NCI-H446 treated with DMSO at 0.1 percent for 48 hours (cell line): ENCODE data around the gene OGFOD3.
"Not testable (repeated sequence)": the region's sequence is repeated elsewhere in the genome, so short reads cannot be mapped to it uniquely, and the experiment has no call there.

ENCODE experiments used
- DNase-seq: peaks from one replicate; lab custom pipeline; 2025; lab: John Stamatoyannopoulos, UW

OGFOD3 gene

DNA sequence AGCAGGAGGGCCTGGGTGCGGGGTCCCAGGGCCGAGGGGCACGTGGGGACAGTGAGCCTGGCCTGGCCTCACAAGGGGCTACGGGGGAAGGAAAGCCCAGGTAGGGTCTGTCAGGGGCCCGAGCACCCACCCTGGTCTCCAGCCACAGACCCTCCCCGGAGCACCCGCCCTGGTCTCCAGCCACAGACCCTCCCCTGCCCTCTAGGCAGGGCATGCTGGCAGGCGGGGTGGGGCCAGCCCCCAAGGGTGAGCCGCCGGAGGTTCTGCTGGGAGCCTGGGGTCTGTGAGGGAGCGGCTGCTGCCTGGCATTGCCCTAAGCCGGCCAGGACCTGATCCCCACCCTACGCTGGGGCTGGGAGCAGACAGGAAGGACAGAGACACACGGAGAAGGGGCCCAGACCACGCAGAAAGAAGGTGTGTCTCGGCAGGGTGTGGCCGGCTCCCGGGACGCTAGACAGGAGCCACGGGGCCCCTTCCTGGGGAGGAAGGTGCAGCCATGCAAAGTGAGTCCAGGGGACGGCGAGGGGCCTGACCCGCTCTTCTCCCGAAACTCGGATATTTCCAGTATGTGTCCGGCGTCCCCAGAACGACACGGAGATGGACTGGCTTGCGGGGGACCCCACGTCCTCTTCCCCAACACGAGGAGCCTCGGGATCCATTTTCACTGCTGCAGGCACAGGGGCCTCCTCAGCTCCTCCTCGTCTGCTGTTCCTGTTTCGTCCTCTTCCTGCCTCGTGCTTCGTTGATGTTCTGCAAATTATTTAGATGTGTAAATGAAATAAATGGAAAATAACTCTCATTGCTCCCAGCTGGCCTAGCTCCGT, 31.3 kb downstream of the OGFOD3 start:
- no peak for DNase-seq

DNA sequence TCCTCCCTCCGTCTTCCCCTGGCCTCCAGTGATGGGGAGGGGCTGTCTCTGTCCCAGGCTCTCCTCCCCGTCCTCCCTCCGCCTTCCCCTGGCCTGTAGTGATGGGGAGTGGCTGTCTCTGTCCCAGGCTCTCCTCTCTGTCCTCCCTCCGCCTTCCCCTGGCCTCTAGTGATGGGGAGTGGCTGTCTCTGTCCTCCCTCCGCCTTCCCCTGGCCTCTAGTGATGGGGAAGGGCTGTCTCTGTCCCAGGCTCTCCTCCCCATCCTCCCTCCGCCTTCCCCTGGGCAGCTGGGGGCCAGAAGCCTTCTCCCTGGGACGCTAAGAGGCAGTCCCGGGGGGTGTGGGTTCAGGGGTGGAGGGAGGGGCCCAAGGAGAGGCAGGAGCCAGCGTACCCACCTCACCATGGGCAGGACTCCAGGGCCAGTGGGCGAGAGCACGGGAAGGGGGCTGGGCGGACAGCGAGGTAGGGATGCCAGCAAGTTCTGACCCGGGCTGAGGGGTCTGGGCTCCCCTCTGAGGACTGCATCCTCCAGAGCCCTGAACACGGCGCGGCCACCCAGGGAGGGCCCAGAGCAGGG, 32.0 kb downstream of the OGFOD3 start:
- DNase-seq = no peak

DNA sequence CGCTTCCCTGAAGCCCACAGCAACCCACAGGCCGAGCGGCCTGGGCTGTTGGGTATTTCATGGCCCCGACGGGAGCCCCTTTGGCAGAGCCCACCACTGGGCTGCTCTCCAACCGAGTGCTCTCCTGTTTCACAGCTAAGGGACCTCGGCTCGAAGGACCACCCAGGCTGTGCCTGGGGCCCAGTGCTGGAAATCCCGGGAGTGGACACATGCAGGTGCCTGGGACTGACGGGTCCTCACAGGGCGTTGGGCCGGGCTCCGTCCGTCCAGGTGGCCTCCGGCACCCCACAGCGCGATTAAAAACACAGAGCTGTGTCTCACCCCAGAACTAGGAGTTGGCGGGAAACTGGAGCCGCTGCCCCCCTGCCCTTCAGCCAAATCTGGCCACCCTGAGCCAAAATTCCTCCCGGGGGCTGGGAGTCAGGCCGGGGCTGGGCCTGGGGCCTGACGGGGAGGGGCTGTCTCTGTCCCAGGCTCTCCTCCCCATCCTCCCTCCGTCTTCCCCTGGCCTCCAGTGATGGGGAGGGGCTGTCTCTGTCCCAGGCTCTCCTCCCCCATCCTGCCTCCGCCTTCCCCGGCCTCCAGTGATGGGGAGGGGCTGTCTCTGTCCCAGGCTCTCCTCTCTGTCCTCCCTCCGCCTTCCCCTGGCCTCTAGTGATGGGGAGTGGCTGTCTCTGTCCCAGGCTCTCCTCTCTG, 32.7 kb downstream of the OGFOD3 start:
- DNase-seq = no peak

- no peak for DNase-seq
These were observed 33.5 kb downstream of the OGFOD3 start for GRCh38 chr17:82384730-82385481.

DNA sequence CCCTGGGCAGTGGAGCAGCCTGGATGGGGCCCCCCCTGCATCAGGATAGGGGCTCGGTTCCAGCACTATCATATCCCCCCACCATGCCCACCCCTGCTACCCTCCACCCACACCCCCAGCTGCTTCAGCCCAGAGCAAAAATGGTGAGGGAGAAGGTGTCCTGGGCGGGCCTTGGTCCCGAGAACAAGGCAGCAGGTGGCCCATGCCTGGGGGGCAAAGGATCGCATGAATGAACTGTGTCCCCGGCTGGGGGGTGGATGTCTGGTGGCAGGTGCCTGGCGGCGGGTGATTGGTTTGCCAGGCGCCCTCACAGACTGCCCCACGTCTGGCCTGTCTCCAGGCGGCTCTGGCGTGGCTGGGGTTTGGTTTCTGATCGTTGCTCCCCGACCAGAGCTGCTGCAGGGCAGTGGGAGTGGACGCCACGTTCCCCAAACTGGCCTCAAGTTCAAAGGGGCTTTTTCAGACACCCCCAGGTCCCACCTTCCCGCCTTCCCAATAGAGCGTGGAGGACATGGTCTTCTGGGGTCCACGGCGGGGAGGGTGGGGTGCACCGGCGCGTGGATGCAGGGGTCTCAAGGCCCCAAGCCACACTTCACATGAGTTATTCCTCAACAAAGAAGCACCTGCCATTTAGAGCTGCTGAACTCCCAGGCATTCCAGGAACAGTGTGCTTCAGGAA, 34.2 kb downstream of the OGFOD3 start:
- DNase-seq = no peak

DNA sequence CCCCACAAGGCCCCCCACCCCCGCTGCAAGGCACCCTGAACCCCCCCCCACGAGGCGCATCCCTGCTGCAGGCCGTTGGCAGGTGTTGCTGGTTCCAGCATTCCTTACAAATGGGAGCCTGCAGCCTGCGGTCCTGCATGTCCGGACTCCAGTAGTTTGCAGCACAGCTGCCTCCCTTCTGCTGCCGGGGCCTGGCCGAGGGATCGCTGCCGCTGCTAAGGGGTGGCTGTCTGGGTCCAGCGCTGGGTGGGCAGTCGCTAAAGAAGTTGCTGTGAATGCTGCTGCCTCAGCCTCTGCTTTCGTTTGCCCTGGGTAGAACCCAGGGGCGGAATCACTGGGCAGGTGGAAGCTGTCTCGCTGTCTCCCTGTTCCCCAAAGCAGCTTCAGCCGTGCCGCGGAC, 35.0 kb downstream of the OGFOD3 start:
- no peak for DNase-seq

DNA sequence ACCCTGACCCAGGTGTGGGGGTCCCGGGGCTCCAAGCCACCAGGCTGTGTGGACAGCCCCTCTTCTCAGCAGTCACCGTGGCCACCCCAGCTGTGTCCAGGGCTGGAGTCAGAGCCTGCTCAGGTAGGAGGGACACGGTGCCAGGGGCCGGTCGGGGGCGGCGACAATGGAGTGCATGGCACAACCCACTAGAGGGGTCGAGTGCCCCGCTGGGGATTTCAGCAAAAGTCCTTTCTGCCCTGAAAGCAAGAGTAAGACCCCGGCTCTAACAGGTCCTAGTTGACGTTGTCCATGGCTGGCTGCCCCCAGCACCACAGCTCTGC, 35.5 kb downstream of the OGFOD3 start:
- no peak for DNase-seq

GRCh38 chr17:82382220-82382932, 36.0 kb downstream of the OGFOD3 start:
- DNase-seq = not testable (repeated sequence)

DNA sequence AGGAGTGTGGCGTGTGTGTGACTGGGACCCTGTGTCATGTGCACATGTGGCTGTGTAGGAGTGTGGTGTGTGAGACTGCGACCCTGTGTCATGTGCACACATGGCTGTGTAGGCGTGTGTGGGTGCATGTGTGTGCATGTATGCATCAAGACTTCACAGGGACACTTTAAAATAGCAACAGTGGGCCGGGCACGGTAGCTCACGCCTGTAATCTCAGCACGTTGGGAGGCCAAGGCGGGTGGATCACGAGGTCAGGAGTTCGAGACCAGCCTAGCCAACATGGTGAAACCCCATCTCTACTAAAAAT, 36.7 kb downstream of the OGFOD3 start:
- not testable (repeated sequence) for DNase-seq

GRCh38 chr17:82380860-82381702, 37.3 kb downstream of the OGFOD3 start:
- DNase-seq = no peak

- DNase-seq = no peak
These were observed 39.7 kb downstream of the OGFOD3 start for GRCh38 chr17:82378741-82379021.

DNA sequence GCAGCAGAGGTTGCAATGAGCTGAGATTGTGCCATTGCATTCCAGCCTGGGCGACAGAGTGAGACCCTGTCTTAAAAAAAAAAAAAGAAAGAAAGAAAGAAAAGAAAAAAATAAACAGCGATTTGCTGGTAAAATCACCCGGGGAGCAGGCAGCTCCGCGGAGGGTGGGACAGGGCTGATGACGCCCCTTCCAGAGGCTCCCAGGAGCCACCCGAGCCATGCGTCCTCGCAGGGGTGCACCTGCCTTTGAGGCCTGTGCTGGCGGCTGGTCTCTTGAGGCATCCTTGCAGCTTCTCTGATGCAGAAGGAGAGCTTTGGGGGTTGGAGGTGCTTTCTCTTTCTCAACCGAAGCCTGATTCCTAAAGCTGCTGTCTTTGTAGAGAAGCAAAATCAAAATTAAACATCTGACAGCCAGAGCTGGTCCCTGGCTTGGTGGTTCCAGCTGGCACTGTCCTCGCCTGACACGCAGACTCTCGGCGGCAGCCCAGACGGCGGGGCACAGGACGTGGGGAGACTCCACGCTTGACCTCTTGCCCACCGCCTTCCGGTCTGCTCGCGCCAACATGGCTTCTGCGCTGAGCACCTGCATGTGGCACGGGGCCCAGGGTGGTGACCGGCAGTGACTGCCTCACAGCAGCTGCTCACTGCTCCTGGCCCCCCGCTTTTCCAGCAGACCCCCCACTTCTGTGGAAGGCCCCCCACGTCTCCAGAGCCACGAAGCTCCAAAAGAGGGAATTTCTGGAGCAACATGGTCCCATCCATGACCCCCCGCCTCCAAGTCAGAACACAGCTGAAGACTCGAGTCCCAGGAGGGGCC, 40.3 kb downstream of the OGFOD3 start:
- no peak for DNase-seq

DNA sequence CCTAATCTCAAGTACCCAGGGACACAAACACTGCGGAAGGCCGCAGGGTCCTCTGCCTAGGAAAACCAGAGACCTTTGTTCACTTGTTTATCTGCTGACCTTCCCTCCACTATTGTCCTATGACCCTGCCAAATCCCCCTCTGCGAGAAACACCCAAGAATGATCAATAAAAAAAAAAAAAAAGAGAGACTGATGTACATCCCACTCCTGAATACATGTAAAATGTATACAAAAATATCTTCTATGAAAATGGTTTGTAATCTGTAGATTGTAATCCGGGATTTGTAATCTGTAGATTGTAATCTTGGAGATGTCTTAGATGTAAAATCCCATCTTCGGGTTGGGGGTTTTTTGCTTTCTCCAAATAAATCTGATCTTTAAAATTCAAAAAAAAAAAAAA, 41.1 kb downstream of the OGFOD3 start:
- DNase-seq = not testable (repeated sequence)

- no peak for DNase-seq
These were observed 42.2 kb downstream of the OGFOD3 start for GRCh38 chr17:82376042-82376730.

DNA sequence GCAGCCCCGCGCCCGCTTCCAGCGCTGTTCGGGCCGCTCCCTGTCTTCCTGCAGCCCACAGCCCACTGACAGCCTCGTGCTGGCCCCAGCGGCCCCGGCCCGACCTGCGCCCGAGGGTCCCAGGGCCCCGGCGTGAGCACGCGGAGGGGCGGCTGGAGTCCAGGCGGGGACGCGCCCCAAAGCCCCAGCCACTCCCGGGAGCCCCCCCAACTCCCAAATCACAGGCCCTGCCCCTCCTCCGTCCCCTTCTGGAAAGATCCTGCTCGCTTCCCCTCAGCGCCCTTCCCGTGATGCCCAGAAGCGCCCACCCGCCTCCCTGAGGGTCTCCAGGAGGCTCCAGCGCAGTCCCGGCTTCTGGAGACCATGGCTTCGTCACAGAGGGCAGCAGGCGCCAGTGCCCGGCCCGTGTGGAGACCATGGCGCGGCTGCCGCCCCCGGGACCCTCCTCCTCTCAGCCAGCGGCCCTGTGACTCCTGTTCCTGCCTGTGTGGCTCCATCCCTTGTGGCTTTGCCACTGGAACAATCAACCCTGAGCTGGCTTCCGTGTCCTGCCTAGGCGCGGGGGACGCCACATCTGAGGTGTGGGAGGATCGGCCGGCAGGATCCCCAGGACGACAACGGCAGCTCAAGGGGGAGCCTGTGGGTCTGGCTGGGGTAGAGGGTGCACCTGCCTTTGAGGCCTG, 42.9 kb downstream of the OGFOD3 start:
- DNase-seq = no peak

DNA sequence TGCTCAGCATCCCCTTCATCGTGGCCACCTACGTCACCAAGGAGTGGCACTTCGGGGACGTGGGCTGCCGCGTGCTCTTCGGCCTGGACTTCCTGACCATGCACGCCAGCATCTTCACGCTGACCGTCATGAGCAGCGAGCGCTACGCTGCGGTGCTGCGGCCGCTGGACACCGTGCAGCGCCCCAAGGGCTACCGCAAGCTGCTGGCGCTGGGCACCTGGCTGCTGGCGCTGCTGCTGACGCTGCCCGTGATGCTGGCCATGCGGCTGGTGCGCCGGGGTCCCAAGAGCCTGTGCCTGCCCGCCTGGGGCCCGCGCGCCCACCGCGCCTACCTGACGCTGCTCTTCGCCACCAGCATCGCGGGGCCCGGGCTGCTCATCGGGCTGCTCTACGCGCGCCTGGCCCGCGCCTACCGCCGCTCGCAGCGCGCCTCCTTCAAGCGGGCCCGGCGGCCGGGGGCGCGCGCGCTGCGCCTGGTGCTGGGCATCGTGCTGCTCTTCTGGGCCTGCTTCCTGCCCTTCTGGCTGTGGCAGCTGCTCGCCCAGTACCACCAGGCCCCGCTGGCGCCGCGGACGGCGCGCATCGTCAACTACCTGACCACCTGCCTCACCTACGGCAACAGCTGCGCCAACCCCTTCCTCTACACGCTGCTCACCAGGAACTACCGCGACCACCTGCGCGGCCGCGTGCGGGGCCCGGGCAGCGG, 43.6 kb downstream of the OGFOD3 start:
- DNase-seq = no peak

GRCh38 chr17:82373731-82374625, 44.4 kb downstream of the OGFOD3 start:
- no peak for DNase-seq
